HS-5 (cell line): ENCODE results near the gene HDGFL2.

Experiments used
- DNase-seq: peaks from one replicate; pipeline ENCODE4 v3.0.0-alpha.2; 2012; ENCODE audit warnings: low read depth

HDGFL2 gene

DNA sequence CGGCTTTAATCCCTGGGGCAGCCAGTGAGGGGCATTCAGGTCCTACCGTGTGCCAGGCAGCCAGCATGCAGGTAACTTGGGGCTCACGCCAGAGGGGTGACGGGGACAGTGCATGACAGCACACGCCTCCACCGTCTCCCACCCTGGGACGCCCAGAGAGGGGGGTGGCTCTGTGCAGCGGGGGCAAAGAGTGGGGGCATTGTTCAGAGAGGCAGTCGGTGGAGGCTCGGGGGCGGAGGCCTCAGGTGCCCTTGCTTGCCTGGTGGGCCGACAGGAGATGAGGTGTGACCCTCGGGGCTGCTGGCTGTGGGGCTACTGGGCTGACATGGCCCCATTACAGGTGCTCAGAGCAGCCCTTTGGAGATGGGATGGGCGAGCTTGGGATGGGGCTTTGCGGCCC, 27.8 kb downstream of the HDGFL2 start:
- DNase-seq = no peak

DNA sequence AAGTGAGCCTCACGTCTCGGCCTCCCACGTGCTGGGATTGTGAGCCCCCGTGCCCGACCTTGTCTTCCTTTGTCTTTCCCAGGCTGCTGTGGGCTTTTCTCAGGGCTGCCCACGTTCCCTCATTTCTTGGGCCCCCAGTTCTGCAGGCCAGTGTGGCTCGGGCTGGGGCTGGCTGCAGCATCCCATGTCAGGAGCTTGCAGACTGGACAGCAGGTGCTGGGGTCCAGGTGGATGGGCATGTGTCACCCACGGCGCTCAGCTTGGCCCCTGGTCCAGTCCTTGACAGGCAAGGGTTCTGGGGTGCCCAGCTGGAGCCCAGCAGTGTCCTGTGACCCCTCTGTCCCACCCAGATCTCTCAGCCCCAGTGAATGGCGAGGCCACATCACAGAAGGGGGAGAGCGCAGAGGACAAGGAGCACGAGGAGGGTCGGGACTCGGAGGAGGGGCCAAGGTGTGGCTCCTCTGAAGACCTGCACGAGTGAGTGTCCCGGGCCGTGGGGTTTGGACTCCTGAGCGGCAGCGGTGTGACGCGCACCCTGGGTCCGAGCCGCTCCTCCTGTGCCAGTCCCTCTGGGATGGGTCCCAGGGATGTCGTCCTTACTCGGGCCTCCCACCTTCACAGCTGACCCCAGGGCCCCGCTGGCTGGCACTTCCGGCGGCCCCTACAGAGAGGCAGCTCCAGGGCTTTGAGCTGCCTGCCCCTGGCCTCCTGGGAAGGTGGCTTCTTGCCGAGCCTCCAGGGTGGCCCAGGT, 28.9 kb downstream of the HDGFL2 start:
- no peak for DNase-seq

DNA sequence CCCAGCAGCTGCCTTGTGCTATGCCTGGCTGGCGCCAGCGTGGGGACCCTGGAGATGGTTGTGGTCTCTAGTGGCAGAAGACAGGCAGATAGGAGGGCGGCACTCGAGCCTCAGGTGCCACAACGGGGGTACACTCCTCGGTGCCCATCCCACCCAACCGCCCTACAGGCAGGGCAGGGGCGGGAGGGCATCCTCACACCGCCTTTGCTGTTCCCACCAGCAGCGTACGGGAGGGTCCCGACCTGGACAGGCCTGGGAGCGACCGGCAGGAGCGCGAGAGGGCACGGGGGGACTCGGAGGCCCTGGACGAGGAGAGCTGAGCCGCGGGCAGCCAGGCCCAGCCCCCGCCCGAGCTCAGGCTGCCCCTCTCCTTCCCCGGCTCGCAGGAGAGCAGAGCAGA, 29.6 kb downstream of the HDGFL2 start:
- DNase-seq = no peak

DNA sequence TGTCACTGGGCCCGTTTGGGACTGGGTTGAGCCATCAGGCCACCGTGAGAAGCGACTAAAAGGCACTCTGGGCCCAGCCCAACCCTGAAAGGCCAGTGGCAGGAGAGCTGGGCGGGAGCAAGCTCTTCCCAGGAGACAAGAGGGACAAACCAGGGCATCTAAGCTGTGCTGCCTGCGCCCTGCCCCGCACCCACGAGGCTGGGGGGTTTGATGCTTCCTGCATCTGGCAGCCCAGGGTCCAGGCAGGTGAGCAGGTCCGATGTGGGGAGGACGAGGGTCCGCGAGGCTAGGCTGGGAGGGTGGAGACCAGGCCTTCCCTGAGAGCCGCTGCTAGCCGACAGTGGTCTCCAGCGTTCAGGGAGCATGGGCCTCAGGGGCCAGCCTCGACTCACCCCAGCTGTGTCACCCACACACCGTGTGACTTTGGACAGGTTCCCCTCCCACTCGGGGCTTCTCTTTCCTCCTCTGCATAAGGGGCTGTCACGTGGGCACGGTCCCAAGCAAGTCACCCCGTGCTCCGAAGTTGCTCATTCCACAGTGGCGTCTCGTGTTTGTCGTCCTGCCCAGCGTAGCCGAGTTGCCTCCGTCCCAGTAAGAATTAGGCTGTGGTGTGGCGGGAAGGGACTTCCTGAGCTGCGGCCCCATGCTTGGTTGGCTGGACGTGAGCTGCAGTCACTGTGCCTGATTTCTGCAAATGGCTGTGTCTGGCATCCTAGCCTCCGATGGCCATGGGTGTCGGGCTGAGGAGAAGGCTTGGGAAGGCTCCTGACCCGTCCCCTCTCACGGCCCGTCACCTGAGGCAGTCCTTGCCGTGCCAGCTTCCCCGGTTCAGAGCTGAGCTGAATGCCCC, 30.4 kb downstream of the HDGFL2 start:
- no peak for DNase-seq

DNA sequence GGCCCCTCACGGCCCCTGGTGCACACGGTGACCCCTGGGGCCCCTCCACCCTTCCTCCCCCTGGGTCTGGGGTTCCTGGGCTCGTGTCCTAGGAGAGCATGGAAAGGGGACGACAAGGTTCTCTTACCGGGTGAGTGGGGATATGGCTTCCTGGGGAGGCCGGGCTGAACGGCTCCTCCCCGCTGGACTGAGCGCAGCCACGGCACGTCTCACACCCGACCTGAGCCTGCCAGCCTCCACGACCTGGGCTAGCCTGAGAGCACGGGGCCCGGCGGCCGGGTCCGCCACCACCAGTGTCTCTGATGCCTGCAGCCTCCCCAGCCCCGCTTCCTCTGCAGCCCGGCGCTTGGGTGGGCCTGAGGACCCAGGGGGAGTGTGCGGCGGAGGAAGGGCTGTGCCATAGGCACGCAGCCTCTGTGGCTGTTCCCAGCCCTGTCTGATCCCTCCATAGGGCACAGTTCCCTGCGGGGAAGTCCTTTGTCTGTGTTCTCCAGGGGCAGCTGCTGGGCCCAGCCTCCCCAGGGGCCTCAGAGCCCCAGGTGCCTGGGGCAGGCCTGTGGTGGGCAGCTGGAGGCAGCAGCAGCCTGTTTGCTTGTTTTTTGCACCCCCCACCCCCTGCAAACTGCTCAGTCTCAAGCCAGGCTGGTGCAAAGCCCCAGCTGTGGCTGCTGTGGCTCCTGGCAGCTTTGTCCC, 31.2 kb downstream of the HDGFL2 start:
- no peak for DNase-seq

DNA sequence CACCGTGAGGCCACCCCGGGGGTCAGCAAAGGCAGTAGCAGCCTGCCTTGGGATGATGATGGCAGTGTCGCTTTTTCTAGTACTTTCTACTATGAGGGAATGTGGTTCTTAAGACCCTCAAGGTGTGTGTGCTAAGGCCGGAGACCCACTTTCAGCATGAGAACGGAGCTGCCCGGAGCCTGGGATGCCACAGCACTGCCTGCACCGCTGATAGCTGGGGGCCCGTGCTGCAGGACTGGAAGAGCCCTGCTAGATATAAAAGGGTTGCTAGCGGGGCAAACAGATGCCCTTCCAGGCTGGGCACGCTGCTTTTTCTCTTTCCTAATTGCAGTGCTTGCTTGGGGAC, 31.7 kb downstream of the HDGFL2 start:
- DNase-seq = no peak

DNA sequence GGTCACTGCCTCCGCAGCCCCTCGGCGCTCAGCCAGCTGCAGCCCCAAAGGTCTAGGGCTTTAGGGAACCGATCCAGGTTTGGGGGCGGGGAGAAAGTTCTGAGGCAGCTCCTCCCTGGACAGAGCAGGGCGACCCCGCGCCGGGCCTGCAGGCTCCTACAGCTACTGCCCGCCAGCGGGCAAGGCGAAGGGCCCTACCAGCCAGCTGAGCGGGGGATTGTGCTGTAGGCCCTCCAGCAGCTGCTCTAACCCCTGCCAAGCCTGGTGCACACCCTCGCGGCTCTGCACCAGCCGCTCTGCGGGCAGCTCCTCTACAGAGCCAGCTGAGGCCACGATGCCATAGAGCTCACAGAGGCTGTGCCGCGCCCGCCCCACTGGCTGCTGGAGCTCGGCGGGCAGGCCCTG, 32.2 kb downstream of the HDGFL2 start:
- no peak for DNase-seq

DNA sequence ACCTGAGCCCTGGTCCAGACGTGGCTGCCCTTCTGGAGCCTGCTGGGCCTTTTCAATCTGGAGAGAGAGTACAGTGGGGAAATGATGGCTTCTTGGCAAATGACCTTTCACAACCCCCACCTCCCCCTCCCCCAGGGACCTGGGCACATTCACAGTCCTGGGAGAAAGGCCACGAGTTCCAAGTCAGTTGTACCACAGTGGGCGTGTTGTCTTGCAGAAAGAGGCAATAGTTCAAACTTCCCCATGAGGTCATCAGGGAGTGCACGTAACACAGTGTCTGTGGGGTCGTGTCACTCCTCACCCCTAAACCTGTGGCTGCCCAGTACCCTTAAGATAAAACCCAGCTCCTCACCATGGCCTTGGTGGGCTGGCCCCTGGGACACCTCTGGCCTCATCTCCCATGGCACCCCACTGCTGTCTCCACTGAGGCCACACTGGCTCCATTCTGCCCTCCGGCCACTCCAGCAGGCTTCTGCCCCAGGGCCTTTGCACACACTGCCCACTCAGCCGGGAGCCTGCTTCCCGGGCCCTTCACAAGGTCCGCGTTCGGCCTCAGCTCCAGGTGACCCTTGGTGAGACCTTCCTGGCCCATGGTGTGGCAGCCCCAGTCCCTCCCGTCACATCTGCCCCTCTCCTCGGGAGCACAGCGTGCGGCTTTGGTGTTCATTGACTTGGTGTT, 32.9 kb downstream of the HDGFL2 start:
- no peak for DNase-seq

DNA sequence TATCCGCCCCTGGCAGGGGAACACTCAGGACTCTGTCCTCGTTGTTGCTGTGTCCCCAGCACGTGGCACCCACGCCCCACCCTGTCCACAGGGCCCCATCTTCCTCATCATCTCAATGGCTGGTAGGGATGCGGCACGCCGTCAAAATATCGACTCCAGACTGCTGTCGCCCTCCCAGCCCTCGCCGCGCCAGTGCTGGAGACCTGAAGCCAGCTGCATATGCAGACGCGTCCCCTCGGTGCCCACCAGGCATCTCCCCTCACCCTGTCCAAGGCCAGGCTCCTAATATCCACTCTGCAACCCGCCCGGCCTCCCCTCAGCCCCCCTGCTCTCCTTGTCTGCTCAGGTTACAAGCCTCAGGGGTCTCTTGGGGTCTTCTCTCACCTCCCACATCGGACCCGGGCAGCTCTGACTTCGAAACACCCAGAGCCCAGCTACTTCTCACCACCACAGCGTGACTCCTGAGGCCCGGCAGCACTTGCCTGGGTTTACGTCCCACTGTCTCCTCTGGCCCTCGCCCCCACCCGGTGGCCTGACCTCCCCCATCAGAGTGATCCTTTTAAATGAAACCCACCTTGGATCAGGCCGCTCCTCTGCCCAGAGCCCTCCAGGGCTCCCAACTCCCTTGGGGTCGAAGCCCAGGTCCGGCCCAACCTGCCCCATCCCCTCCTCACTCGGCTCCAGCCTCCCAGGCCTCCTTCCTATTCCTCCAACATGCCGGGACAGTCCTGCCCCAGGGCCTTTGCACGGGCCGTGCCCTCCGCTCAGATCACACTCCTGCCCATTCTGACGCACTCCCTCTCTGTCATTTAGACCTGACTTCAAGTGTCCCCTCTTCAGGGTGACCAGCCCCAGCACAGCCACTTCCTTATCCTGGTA, 33.7 kb downstream of the HDGFL2 start:
- no peak for DNase-seq

DNA sequence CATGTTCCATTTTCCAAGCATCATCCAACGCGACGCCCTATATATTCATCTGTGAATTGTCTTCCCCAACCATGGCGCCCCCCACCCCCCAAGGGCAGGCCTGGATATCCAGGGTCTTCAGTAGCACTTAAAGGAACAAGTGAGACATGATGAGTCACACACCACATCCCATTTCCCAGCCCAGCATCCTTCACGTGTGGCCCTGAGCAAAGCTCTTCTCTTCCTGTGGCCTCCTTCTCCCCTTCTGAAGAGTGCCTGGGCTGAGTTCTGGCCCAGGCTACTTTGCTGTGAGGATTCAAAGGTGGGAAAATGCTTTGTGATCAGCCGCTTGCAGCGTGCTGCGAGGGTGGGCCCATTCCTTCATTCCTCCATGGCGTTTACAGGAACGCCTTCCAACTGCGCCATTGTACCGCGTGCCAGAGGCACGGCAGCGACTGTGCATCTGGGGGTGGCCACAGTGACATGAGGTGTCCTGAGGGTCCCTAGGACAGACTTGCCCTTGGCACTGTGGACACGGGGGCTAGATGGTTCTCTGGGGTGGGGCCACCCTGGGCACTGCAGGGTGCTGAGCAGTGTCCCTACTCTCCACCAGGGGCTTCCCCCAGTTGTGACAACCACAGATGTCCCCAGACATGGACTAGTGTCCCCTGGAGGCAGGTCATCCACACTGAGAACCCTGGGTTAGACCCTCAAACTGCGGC, 34.5 kb downstream of the HDGFL2 start:
- DNase-seq = peak; percentile 49

DNA sequence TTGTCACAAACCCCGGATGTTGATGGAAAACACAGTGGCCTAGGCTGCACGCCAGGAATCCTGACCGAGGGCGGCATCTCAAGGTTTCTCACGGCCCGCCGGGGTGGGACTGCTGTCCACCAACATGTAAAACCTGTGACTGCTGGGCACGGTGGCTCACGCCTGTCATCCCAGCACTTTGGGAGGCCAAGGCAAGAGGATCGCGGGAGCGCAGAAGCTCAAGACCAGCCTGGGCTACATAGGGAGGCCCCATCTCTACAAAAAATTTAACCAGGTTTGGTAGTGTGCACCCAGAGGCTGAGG, 35.0 kb downstream of the HDGFL2 start:
- DNase-seq = no peak

DNA sequence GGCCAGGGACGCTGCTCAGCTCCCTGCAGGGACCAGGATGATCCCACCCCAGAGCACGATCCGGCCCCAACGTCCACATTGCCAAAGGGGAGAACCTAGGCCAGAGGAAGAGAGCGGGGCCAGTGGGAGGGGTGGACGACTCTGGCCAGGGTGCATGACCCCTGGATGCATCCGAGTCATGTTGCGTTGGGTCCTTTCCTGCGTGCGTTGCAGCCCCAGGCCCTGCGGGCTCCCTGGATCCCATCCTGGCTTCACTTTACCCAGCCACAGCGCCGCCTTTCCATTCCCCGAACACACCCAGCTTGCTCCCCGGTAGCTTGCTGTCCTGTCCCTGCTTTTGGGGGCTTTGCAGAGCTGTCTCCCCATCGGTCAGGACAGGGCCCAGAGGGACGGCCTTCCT, 35.7 kb downstream of the HDGFL2 start:
- DNase-seq = no peak

DNA sequence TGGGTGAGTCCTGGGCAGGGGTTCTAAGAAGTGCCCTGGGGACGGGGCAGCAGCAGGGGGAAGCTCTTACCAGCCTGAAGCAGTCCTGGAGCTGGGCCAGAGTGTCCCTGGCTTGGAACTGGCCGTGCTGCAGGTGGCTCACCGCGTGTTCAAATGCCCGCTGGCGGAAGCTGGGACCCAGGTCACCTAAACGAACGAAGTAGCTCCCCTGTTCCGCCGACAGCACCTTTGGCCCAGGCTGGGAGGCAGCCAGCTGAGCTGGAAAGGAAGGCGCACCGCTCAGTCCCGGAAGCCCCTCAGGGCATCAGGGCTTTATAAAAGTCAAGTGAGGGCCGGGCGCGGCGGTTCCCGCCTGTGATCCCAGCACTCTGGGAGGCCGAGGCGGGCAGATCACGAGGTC, 36.6 kb downstream of the HDGFL2 start:
- DNase-seq = no peak

DNA sequence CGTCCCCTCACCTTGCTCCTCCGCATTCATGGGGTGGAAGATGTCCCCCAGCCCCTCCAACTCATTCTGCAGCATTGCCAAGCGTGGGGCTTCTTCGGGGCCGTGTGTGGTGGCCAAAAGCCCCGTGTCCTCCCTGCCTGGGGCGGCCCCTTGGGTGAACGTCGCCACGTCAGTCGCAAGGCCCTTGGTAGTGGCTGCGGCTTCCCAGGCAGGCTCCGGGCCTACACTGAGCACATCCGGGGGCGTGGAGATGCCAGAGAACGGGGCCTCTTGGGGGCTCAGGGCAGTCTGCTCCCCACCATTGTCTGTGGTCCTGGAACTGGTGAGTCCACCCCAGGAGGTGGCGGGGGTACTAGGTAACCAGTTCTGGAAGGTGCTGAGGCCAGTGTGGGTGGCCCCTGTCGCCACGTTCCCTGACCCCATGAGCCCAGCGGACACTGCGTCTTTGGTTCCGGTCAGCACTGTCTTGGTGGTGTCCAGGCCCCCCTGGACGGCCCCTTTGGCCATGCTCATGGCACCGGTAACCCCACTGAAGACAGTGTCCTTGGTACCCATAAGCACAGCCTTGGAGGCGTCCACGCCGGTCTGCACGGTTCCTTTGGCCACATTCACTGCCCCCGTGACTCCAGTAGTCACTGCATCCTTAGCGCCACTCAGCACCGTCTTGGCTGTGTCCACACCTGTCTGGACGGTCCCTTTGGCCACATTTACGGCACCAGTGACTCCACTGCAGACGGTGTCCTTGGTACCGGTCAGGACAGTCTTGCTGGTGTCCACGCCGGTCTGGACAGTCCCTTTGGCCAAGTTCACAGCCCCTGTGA, 38.5 kb downstream of the HDGFL2 start:
- no peak for DNase-seq

DNA sequence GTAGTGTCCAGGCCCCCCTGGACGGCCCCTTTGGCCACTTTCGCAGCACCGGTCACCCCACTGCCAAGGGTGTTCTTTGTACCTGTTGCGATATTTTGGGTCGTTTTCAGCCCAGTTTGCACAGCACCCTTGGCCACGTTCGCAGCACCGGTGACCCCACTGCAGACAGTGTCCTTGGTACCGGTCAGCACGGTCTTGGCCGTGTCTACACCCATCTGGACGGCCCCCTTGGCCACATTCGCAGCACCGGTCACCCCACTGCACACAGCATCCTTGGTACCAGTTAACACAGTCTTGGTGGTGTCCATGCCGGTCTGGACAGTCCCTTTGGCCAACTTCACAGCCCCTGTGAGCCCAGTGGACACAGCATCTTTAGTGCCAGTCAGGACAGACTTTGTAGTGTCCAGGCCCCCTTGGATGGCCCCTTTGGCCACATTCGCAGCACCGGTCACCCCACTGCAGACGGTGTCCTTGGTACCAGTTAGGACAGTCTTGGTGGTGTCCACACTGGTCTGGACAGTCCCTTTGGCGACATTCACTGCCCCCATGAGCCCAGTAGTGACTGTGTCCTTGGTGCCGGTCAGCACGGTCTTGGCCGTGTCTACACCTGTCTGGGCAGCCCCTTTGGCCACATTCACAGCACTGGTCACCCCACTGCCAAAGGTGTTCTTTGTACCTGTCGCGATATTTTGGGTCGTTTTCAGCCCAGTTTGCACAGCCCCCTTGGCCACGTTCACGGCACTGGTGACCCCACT, 39.4 kb downstream of the HDGFL2 start:
- DNase-seq = no peak

DNA sequence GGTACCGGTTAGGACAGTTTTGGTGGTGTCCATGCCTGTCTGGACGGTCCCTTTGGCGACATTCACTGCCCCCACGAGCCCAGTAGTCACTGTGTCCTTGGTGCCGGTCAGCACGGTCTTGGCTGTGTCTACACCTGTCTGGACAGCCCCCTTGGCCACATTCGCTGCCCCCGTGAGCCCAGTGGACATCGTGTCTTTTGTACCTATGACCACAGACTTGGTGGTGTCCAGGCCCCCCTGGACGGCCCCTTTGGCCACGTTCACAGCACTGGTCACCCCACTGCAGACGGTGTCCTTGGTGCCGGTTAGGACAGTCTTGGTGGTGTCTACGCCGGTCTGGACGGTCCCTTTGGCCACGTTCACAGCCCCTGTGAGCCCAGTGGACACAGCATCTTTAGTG, 40.0 kb downstream of the HDGFL2 start:
- no peak for DNase-seq

DNA sequence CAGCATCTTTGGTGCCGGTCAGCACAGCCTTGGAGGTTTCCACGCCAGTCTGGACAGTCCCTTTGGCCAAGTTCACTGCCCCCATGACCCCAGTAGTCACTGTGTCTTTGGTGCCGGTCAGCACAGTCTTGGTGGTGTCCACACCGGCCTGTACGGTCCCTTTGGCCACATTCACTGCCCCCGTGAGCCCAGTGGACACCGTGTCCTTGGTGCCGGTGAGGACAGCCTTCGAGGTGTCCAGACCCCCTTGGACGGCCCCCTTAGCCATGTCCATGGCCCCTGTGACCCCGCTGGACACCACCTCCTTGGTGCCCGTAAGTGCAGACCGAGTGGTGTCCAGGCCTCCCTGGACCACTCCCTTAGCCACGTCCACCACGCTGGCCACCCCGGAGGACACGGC, 41.2 kb downstream of the HDGFL2 start:
- no peak for DNase-seq

DNA sequence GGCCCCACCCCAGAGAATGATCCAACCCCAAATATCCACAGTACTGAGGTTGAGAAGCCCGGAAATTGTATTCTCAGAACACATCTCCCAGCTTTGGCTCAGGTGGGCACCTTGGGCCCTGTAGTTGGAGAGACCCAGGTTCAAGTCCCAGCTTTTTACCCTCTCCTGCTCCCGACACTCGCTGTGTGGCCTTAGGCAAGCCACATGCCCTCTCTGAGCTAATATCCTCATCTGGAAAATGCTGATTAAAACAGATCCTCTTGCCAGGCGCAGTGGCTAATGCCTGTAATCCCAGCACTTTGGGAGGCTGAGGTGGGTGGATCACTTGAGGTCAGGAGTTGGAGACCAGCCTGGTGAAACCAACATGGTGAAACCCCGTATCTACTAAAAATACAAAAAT, 43.6 kb downstream of the HDGFL2 start:
- DNase-seq = no peak

DNA sequence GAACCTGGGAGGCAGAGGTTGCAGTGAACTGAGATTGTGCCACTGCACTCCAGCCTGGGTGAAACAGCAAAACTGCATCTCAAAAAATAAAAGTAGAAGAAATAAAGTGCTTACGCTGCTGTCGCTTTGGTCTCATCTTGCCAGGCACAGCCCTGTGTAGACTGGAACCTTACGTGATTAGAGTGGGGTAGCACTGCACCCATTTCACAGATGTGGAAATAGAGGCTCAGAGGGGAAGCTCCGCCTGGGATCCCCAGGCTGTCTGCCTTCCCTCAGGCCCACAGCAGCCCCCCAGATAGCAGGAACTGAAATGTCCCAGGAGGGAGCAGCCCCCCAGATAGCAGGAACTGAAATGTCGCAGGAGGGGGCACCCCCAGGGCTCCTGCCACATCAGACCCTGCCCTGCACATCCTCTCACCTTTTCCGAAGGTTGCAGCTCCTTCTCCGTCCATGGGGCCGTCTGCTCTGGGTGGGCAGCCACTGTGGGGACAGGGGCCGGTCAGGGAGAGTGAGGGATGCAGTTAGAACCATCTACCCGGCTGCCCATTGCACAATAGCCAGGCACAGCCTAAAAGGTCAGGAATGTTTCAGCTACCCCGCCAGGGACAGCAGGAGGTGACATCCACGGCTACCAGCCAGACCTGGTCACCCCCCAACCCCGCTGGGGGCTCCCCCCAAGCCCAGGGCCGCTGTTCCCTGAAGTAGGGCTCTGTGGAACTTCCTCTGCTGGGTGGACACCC, 44.3 kb downstream of the HDGFL2 start:
- DNase-seq = no peak
